GM19025 (cell line): ENCODE data around the gene NDST1.

Experiments
- ATAC-seq: cut with Tn5 transposase; IDR thresholded peaks from one replicate; pipeline ENCODE4 v1.9.1; 2021; ENCODE audit warnings: mild to moderate bottlenecking, low read depth, moderate library complexity; ENCODE audit not compliant: unreplicated experiment

Gene NDST1

GRCh38 chr5:150488519-150489359 lies 19.2 kb upstream of the NDST1 start:
- ATAC-seq, result no peak

GRCh38 chr5:150489360-150490295 lies 18.3 kb upstream of the NDST1 start:
- ATAC-seq, result peak; percentile 72

- ATAC-seq, result no peak
These were observed 17.6 kb upstream of the NDST1 start for GRCh38 chr5:150490296-150490669.

- no peak for ATAC-seq
These were observed 17.2 kb upstream of the NDST1 start for GRCh38 chr5:150490754-150491153.

GRCh38 chr5:150491876-150492275 lies 16.1 kb upstream of the NDST1 start:
- ATAC-seq, result no peak

- ATAC-seq, result no peak
These were observed 15.3 kb upstream of the NDST1 start for GRCh38 chr5:150492621-150493020.

- no peak for ATAC-seq
These were observed 11.8 kb upstream of the NDST1 start for GRCh38 chr5:150496098-150496497.

GRCh38 chr5:150496534-150496933 lies 11.4 kb upstream of the NDST1 start:
- ATAC-seq, result no peak

GRCh38 chr5:150497274-150497988 lies 10.5 kb upstream of the NDST1 start:
- no peak for ATAC-seq

GRCh38 chr5:150497989-150498317 lies 10.0 kb upstream of the NDST1 start:
- ATAC-seq, result no peak

- ATAC-seq, result no peak
These were observed 9.4 kb upstream of the NDST1 start for GRCh38 chr5:150498501-150498900.

- ATAC-seq, result no peak
These were observed 9.0 kb upstream of the NDST1 start for GRCh38 chr5:150498971-150499370.

GRCh38 chr5:150499437-150499956 lies 8.4 kb upstream of the NDST1 start:
- no peak for ATAC-seq

- no peak for ATAC-seq
These were observed 7.5 kb upstream of the NDST1 start for GRCh38 chr5:150500328-150500841.

GRCh38 chr5:150500905-150501304 lies 7.0 kb upstream of the NDST1 start:
- ATAC-seq, result no peak

- no peak for ATAC-seq
These were observed 5.8 kb upstream of the NDST1 start for GRCh38 chr5:150502106-150502505.

GRCh38 chr5:150502847-150503246 lies 5.1 kb upstream of the NDST1 start:
- no peak for ATAC-seq

- ATAC-seq, result no peak
These were observed 4.5 kb upstream of the NDST1 start for GRCh38 chr5:150503386-150503785.

- no peak for ATAC-seq
These were observed 3.8 kb upstream of the NDST1 start for GRCh38 chr5:150503977-150504620.

- ATAC-seq, result no peak
These were observed 2.9 kb upstream of the NDST1 start for GRCh38 chr5:150505041-150505511.
